C4-2B (cell line): ENCODE measurements around the gene DCPS.

Experiments
- ZFX ChIP-seq: fragments of 450-650 bp; IDR thresholded peaks from 2 replicates; pipeline ENCODE4 v1.6.1; 2017
- TF ChIP-seq, protein P1 (sequence below): fragments of 450-650 bp; conservative IDR thresholded peaks from 2 replicates; pipeline ENCODE4 v1.5.1; 2017; ENCODE audit warnings: mild to moderate bottlenecking

DNA sequence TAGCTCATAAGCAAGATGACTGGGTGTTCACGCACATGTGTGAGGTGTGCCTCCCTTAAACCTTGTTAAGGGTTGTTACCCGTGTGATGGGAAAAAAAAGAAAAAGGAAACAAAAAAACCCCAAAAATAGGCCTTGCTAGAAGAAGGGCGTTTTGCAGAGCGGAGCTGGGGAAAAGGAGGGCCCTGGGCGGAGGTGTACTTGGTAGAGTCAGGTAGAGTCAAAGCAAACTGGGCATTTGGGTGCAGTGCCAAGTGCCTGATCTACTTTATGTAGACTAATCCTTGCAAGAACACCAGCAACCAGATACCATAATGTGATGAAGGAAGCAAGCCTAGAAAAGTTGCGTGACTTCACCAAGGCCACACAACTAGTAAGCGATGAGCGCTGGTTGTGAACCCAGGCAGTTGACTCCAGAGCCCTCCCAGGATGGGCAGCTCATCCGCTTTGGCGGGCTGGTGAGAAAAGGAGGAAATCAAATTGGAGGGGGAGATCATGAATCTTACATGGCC lies 22.1 kb upstream of the DCPS start:
- TF ChIP-seq, protein P1, sequence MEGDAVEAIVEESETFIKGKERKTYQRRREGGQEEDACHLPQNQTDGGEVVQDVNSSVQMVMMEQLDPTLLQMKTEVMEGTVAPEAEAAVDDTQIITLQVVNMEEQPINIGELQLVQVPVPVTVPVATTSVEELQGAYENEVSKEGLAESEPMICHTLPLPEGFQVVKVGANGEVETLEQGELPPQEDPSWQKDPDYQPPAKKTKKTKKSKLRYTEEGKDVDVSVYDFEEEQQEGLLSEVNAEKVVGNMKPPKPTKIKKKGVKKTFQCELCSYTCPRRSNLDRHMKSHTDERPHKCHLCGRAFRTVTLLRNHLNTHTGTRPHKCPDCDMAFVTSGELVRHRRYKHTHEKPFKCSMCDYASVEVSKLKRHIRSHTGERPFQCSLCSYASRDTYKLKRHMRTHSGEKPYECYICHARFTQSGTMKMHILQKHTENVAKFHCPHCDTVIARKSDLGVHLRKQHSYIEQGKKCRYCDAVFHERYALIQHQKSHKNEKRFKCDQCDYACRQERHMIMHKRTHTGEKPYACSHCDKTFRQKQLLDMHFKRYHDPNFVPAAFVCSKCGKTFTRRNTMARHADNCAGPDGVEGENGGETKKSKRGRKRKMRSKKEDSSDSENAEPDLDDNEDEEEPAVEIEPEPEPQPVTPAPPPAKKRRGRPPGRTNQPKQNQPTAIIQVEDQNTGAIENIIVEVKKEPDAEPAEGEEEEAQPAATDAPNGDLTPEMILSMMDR: no peak
- no peak for TF ChIP-seq ZFX
